ENCODE data around the gene TRIM22.
A peak's percentile ranks its signal among the peaks of the same experiment; 100 is the strongest.
"Not testable (repeated sequence)": the region's sequence is repeated elsewhere in the genome, so short reads cannot be mapped to it uniquely, and the experiment has no call there.

The TRIM22 gene

DNA sequence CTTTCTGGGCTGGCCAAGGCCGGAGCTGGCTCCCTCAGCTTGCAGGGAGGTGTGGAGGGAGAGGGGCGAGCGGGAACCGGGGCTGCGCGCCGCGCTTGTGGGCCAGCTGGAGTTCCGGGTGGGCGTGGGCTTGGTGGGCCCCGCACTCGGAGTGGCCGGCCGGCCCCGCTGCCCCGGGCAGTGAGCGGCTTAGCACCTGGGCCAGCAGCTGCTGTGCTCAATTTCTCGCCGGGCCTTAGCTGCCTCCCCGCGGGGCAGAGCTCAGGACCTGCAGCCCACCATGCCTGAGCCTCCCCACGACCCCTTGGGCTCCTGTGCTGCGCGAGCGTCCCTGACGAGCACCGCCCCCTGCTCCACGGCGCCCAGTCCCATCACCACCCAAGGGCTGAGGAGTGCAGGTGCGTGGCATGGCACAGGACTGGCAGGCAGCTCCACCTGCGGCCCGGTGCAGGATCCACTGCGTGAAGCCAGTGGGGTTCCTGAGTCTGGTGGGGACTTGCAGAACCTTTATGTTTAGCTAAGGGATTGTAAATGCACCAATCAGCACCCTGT lies 6.6 kb upstream of the TRIM22 start:
- Mint-ChIP-seq H3K27ac (peak overlapping the region; percentile 89), H3K4me1 (peaks cover 28% of the 10 kb centered on the region), H3K36me3 (peaks cover 20% of the 10 kb centered on the region)
- not testable (repeated sequence) for H3K9me3 Mint-ChIP-seq; H3K4me3 Mint-ChIP-seq; ATAC-seq (ENCODE audit: low read depth); DNase-seq (ENCODE audit: low spot score in 2 of 2); H3K27me3 Mint-ChIP-seq

DNA sequence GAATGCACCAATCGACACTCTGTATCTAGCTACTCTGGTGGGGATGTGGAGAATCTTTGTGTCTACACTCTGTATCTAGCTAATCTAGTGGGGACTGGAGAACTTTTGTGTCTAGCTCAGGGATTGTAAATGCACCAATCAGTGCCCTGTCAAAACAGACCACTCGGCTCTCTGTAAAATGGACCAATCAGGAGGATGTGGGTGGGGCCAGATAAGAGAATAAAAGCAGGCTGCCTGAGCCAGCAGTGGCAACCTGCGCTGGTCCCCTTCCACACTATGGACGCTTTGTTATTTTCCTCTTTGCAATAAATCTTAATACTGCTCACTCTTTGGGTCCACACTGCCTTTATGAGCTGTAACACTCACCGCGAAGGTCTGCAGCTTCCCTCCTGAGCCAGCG lies 6.0 kb upstream of the TRIM22 start:
- not testable (repeated sequence) for H3K9me3 Mint-ChIP-seq; ATAC-seq (ENCODE audit: low read depth); DNase-seq (ENCODE audit: low spot score in 2 of 2); H3K27me3 Mint-ChIP-seq
- Mint-ChIP-seq H3K4me1 (peaks cover 29% of the 10 kb centered on the region), H3K36me3 (peaks cover 14% of the 10 kb centered on the region), H3K27ac (peak overlapping the region; percentile 89), H3K4me3 (peak overlapping the region; percentile 90)

DNA sequence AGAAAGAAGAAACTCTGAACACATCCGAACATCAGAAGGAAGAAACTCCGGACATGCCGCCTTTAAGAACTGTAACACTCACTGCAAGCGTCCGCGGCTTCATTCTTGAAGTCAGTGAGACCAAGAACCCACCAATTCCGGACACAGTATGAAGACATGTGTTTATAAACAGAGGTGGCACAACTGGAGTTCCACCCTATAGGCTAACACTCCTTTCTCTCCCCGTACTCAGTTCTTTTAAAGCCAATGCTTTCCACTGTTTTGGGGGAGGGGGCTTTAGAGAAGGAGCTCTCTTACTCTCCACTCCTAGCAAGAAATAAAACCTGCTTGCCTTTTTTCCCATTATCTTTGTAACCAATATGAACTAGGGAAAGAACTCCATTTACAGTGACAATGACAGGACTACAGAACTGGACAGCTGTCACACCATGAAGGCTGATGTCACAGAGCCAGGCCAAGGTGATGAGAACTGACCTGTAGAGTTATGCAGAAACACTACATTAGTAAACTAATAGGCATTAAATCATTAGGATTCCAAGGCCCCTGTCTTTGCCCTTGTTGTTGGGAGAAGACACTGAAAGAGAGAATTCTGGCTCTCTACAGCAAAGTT lies 5.4 kb upstream of the TRIM22 start:
- Mint-ChIP-seq H3K27ac (peak overlapping the region; percentile 89), H3K9me3 (no peaks in the 10 kb centered on the region), H3K36me3 (peaks cover 10% of the 10 kb centered on the region), H3K4me3 (peak overlapping the region; percentile 90), H3K4me1 (peaks cover 29% of the 10 kb centered on the region), H3K27me3 (no peaks in the 10 kb centered on the region)
- DNase-seq (ENCODE audit: low spot score in 2 of 2) (no peak), ATAC-seq (ENCODE audit: low read depth) (no peak)

DNA sequence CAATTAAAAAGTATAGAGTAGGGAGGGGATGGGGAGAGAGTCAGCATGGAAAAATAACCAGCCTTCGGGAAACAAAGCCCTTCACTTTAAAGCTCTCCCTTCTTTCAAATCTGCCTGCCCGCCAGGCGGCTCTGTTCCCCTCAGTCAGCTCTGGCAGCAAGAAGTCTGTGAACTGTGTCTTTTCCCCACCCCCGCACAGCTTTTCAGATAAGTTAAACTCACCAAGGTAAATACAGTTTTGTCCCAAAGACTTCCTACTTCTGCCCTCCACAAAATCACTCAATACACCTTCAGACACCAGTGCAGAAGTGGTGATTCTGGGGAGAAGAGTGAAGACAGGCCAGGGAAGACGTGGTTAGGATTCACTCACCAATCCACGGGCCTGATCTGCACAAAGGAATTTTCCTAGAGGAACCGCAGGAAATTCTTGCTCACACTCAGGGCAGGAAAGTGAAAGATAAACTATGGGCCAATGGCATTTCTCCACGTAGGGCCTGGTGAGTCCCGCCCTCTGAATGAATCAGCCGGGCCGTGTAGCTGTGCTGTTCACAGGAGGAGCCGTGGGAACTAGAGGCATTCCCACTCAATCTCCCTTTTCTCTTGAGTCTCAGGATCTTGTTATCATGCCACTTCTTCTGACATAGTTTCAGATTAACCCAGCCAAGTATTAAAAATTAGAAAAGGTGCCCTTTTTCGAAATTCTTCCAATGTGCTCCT lies 4.8 kb upstream of the TRIM22 start, which contains the start of gene TRIM5:
TSS of gene TRIM5 (minus strand) at position 429 of the 717 bp plus-strand sequence. CDS start 4,897 bp downstream, outside the sequence.
- Mint-ChIP-seq H3K9me3 (no peaks in the 10 kb centered on the region), H3K27ac (peak within 1 kb of the TSS; percentile 89), H3K36me3 (peaks cover 6% of the 10 kb centered on the region), H3K27me3 (no peaks in the 10 kb centered on the region), H3K4me1 (peaks cover 26% of the 10 kb centered on the region), H3K4me3 (peak within 1 kb of the TSS; percentile 90)
- peak; percentile 52 to 72 for DNase-seq (ENCODE audit: low spot score in 2 of 2)
- peak; percentile 64 for ATAC-seq (ENCODE audit: low read depth)

DNA sequence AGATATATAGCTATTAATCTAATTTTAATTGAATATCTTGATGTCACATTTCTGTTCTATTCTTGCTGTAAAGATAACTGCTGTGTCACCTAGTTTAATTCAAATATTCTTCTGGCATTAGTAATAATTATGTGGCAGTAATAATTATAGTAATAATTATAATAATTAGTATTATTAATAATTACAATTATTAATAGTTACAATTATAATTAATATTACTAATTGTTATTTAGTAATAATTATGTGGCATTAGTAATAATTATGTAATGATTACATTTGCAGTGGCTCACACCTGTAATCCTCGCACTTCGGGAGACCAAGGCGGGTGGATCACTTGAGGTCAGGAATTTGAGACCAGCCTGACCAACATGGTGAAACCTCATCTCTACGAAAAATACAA lies 3.2 kb upstream of the TRIM22 start:
- Mint-ChIP-seq H3K4me3 (no peak overlapping the region), H3K27me3 (no peaks in the 10 kb centered on the region), H3K4me1 (peaks cover 29% of the 10 kb centered on the region), H3K27ac (no peak overlapping the region), H3K9me3 (no peaks in the 10 kb centered on the region), H3K36me3 (peaks cover 9% of the 10 kb centered on the region)
- DNase-seq (ENCODE audit: low spot score in 2 of 2) (no peak), ATAC-seq (ENCODE audit: low read depth) (no peak)

DNA sequence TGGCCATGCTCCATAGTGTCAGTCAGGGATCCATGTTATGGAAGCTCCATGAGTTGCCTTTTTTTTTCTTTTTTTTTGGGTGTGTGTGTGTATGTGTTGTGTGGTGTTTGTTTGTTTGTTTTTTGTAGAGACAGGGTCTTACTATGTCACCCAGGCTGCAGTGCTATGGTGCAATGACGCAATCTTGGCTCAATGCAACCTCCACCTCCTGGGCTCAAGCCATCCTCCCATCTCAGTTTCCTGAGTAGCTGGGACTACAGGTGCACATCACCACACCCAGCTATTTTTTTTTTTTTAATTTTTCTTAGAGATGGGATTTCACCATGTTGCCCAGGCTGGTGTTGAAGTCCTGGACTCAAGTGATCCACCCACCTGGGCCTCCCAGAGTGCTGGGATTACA lies 1.1 kb upstream of the TRIM22 start:
- peaks cover 15% of the 10 kb centered on the region for H3K36me3 Mint-ChIP-seq
- ATAC-seq (ENCODE audit: low read depth) (no peak), DNase-seq (ENCODE audit: low spot score in 2 of 2) (no peak)
- no peaks in the 10 kb centered on the region for H3K9me3 Mint-ChIP-seq
- peak overlapping the region; percentile 97 for H3K27ac Mint-ChIP-seq
- H3K27me3 Mint-ChIP-seq, result no peaks in the 10 kb centered on the region
- H3K4me1 Mint-ChIP-seq, result peaks cover 33% of the 10 kb centered on the region
- peak overlapping the region; percentile 11 for H3K4me3 Mint-ChIP-seq

DNA sequence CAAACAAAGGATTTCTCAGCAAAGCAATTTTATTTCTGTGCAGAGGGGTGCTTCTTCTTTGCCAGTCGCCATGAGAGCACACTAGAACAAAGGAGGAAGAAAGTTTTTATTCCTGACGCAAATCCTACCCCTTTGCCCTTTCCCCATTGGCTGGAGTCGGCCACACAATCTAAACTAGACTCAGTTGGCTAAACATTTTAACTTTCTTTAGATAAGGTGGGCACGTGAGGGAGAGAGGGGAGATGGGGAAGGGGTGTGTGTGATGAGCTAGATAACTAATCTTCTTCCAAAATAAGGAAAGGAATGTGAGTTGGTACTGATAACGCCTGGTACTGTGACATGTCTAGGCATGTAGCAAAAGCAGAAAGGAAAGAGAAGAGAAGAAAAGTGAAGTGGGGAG lies 626 bp downstream of the TRIM22 start:
- no peak for DNase-seq (ENCODE audit: low spot score in 2 of 2)
- Mint-ChIP-seq H3K4me3 (peak overlapping the region; percentile 100), H3K36me3 (peaks cover 23% of the 10 kb centered on the region), H3K27me3 (no peaks in the 10 kb centered on the region), H3K4me1 (peaks cover 29% of the 10 kb centered on the region), H3K27ac (peak overlapping the region; percentile 97), H3K9me3 (no peaks in the 10 kb centered on the region)
- ATAC-seq (ENCODE audit: low read depth), result no peak

DNA sequence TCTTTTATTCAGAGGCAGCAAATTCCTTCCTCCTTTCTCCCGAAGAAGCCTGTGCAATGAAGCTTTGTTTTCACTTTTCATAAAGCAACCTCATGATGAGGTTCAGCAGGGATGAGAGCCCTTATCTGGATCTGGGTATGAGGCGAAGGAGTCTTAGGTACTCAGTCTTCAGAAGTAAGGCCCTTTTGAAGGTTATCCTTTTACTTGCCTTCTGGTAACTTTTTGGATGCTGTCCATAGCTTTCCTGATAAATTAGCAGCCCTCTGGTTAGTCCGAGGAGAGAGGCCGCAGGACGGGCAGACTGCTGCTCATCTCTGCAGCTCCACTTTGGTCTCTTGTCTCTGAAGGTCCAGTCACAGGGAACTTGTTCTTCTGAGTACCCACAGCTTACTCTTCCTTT lies 1.1 kb downstream of the TRIM22 start:
- Mint-ChIP-seq H3K27me3 (no peaks in the 10 kb centered on the region), H3K4me1 (peaks cover 28% of the 10 kb centered on the region), H3K9me3 (no peaks in the 10 kb centered on the region), H3K4me3 (peak overlapping the region; percentile 100), H3K27ac (peak overlapping the region; percentile 97), H3K36me3 (peaks cover 23% of the 10 kb centered on the region)
- DNase-seq (ENCODE audit: low spot score in 2 of 2) (no peak), ATAC-seq (ENCODE audit: low read depth) (no peak)

DNA sequence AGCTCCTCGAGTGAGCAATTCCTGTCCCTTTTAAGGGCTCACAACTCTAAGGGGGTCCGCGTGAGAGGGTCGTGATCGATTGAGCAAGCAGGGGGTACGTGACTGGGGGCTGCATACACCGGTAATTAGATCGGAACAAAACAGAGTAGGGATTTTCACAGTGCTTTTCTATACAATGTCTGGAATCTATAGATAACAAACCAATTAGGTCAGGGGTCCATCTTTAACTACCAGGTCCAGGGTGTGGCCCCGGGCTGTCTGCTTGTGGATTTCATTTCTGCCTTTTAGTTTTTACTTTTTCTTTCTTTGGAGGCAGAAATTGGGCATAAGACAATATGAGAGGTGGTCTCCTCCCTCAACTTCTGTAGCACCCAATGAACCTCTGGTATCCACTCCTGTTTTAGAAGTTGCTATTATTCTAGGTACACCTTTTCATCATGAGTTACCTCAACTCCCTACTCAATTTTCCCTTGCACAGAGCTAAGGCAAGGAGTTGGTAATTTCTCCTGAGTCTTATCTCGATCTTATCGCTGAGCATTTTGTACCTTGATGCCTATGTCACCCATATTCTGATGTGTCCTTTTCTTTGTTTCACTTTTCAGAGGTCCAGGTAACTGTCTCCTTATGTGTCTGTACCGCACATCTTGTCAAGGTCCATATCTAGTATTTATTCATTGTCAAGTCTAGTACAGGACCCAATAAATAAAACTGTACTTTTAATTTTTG lies 1.8 kb downstream of the TRIM22 start:
- H3K4me1 Mint-ChIP-seq, result peaks cover 34% of the 10 kb centered on the region
- H3K27me3 Mint-ChIP-seq; DNase-seq (ENCODE audit: low spot score in 2 of 2); H3K9me3 Mint-ChIP-seq; ATAC-seq (ENCODE audit: low read depth): not testable (repeated sequence)
- H3K4me3 Mint-ChIP-seq, result peak overlapping the region; percentile 100
- H3K36me3 Mint-ChIP-seq, result peaks cover 28% of the 10 kb centered on the region
- H3K27ac Mint-ChIP-seq, result peak overlapping the region; percentile 97

DNA sequence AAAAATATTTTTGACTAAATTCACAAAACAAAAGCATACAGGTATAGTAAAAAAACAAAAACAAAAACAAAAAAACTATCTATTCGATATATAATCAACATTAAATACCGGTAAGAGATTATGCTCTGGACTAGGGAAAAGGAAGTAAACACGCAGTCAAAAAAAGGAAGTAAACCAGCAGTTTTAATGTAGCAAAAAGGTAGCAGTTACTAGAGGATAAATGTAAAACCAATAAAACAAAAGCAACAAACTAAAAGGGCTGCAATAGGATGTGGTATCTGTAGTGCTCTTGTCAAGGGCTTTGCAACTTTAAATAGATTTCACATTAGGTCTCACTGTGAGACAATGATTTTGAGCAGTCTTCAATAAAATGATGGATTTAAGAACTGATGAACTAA lies 2.4 kb downstream of the TRIM22 start:
- Mint-ChIP-seq H3K27ac (peak overlapping the region; percentile 97), H3K36me3 (peaks cover 30% of the 10 kb centered on the region), H3K4me1 (peaks cover 35% of the 10 kb centered on the region), H3K4me3 (peak overlapping the region; percentile 100), H3K9me3 (no peaks in the 10 kb centered on the region), H3K27me3 (no peaks in the 10 kb centered on the region)
- ATAC-seq (ENCODE audit: low read depth) (peak; percentile 16), DNase-seq (ENCODE audit: low spot score in 2 of 2) (no peak)

DNA sequence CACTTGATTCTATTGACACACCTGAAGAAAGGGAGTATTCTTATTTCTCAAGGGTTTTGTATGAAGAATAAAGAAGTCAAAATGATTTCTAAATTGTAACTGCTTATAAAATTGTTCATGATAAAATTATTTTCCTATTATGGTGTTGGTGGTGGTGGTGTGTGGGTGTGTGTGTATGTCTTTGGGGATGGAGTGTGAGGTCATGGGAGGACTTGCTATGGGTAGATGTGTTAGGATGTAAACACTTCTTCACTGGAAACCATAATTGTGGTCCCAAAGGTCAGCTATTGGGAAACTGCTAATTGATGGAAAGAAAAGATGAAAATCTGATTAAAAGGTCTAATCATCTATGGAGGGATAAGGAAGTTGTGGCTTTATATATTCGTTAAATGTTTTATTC lies 5.1 kb downstream of the TRIM22 start:
- Mint-ChIP-seq H3K36me3 (peaks cover 38% of the 10 kb centered on the region), H3K27ac (peak overlapping the region; percentile 80), H3K27me3 (no peaks in the 10 kb centered on the region), H3K4me1 (peaks cover 37% of the 10 kb centered on the region), H3K4me3 (peak overlapping the region; percentile 19), H3K9me3 (no peaks in the 10 kb centered on the region)
- DNase-seq (ENCODE audit: low spot score in 2 of 2) (no peak), ATAC-seq (ENCODE audit: low read depth) (no peak)

DNA sequence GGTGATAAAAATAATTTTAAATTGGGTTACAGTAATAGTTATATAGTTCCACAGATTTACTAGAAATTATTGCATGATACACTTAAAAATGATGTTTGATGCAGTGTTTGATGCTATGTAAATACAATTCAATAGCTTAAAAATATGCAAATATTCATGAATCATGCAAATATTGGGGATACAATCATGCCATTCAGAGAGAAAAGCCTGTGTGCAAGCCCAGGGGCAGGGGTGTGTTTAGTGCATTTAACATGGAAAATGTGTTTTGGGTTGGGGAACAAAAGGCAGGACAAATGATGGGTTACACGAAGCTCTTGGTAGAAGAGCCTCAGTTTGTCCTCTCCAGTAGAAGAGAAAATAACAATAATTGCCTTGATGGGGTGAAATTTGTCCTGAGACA lies 6.0 kb downstream of the TRIM22 start:
- ATAC-seq (ENCODE audit: low read depth) (no peak), DNase-seq (ENCODE audit: low spot score in 2 of 2) (no peak)
- H3K4me1 Mint-ChIP-seq, result peaks cover 37% of the 10 kb centered on the region
- H3K4me3 Mint-ChIP-seq, result no peak overlapping the region
- H3K36me3 Mint-ChIP-seq, result peaks cover 34% of the 10 kb centered on the region
- H3K9me3 Mint-ChIP-seq, result no peaks in the 10 kb centered on the region
- no peaks in the 10 kb centered on the region for H3K27me3 Mint-ChIP-seq
- peak overlapping the region; percentile 80 for H3K27ac Mint-ChIP-seq

DNA sequence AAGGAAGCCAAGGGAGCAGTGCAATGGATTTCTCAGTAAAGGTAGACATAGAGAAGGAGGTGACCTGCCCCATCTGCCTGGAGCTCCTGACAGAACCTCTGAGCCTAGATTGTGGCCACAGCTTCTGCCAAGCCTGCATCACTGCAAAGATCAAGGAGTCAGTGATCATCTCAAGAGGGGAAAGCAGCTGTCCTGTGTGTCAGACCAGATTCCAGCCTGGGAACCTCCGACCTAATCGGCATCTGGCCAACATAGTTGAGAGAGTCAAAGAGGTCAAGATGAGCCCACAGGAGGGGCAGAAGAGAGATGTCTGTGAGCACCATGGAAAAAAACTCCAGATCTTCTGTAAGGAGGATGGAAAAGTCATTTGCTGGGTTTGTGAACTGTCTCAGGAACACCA lies 6.6 kb downstream of the TRIM22 start:
- H3K4me1 Mint-ChIP-seq, result peaks cover 39% of the 10 kb centered on the region
- no peaks in the 10 kb centered on the region for H3K27me3 Mint-ChIP-seq
- no peak overlapping the region for H3K4me3 Mint-ChIP-seq
- H3K27ac Mint-ChIP-seq, result peak overlapping the region; percentile 76
- DNase-seq (ENCODE audit: low spot score in 2 of 2) (no peak), ATAC-seq (ENCODE audit: low read depth) (no peak)
- peaks cover 30% of the 10 kb centered on the region for H3K36me3 Mint-ChIP-seq
- H3K9me3 Mint-ChIP-seq, result no peaks in the 10 kb centered on the region

DNA sequence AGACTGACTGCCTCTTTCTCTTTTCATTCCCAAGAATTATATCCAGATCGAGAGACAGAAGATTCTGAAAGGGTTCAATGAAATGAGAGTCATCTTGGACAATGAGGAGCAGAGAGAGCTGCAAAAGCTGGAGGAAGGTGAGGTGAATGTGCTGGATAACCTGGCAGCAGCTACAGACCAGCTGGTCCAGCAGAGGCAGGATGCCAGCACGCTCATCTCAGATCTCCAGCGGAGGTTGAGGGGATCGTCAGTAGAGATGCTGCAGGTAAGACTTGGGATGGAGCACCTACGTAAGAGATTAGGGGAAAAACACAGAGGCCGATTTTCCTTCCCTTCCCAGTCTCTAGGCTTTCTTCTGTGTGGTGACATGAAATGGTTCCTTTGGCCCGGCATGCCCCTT lies 8.7 kb downstream of the TRIM22 start:
- Mint-ChIP-seq H3K27ac (peak overlapping the region; percentile 64), H3K4me1 (peaks cover 32% of the 10 kb centered on the region), H3K36me3 (peaks cover 29% of the 10 kb centered on the region)

More for the DNA sequence above, 8.7 kb downstream of the TRIM22 start:
- ATAC-seq (ENCODE audit: low read depth), result no peak
- Mint-ChIP-seq H3K4me3 (no peak overlapping the region), H3K27me3 (no peaks in the 10 kb centered on the region), H3K9me3 (no peaks in the 10 kb centered on the region)
- no peak for DNase-seq (ENCODE audit: low spot score in 2 of 2)

Data from memory B cell (primary cell).